ENCODE results near the gene DGKD.

The DGKD gene

DNA sequence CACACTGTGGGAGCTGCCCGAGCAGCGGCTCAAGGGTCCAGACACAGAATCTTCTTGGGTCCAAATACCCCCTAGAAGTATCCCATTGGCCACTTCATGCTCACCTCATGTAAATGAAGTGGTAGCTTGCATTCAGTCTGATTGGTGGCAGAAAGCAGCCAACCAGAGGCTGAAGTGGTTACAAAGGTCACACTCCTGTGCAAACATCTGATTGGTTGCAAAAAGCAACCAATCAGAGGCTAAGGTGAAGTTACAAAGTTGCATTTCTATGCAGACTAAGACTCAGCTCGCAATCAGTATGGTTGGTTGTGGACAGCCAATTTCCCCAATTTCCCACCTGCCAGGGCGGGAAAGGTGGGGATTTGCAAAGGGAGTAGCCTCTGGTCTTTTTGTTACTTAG lies 94.3 kb downstream of the DGKD start:
- peak; percentile 4 for DNase-seq

DNA sequence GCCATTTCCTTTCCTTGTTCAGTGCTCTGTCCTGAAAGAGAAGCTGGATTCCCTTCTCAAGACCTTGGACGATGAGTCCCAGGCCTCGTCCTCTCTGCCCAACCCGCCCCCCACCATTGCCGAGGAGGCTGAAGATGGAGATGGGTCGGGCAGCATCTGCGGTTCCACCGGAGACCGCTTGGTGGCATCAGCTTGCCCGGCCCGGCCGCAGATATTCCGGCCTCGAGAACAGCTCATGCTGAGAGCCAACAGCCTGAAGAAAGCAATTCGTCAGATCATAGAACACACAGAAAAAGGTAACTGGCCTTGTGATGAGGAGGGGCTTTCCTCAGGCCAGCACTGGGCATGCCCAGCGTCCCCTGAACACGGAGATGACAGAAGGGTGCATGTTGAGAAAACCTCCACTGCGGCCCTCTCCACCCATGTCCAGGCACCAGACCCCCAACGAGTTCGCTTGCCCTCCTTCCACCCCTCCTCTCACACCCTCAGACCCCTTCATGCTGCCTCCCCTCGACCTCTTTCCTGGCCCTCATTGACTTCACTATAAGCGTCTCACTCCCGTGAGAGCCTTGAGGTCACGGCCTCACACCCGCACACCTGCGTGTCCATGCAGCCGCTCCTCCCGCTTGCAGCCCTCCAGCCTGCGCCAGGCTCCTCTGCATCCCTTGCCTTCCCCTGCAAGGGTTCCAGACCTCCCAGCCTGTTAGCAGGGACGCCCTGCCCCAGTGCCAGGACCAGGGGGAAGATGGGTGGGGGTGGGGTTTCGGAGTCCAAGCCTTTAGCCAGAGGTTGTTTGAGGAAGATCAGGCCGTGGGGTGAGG lies 95.0 kb downstream of the DGKD start:
- peak; percentile 52 for DNase-seq

DNA sequence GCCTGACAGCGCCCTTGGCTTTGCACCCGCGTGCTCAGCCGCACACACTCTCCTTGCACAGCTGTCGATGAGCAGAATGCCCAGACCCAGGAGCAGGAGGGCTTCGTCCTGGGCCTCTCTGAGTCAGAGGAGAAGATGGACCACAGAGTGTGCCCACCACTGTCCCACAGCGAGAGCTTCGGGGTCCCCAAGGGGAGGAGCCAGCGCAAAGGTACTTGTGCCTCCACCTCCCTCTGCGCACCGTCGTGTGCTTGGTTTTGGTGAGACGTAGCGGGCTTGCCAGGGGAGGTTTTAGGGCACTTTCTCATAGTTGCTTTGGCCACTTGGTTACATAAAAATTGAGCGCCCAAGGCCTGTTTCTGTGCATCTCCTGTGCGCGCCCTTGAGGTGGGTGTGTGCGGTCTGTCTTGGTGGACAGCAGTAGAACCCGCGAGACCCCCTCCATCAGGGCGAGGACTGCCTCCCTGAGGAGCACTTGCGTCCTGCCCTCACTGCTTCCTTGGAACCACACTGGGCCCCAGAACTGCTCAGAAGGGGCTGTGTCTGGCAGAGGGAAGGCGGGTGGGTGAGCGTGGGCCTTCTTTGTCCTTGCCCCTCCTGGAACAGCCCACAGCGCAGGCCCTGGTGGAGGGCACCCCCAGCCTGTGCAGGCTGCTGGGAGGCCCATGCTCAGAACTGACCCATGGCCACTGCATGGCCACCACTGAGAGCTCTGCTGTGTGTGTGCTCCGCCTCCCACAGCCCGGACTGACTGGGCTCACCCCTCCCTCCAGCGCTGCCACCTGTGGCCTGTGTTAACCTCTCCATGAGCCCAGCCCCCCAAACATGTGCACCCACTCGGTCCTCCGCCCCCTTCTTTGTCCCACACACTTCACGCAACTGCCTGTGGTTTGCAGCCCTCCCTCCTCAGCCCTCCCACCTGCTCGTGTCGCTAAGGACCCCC lies 95.9 kb downstream of the DGKD start:
- peak; percentile 25 for DNase-seq

DNA sequence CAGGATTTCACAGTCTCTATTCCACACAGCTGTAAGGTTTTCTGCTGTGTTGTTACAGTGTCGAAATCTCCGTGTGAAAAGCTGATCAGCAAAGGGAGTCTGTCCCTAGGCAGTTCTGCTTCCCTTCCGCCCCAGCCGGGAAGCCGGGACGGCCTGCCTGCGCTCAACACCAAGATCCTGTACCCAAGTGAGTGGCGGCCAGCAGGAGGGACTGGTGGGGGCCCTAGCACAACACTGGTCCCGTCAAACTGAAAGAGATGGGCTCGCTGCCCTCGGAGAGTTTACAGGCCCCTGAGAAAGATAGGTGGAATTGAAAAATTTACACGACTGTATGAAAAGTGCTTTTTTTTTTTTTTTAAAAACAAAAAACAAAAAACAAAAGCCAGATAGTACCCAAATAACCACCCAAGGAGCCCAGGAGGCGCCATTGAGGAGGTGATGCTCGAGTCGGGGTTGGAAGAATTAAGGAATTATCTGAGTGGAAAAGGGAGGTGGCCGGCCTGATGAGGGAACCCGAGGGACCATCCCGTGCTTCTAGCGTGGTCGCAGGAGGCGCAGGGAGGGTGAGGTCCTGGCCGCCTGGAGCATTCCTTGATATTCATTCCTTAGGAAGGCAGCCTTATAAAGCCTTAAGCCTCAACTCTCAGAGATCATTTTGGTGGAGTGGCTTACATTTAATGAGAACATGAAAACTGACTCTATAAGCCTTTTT lies 96.7 kb downstream of the DGKD start:
- no peak for DNase-seq

DNA sequence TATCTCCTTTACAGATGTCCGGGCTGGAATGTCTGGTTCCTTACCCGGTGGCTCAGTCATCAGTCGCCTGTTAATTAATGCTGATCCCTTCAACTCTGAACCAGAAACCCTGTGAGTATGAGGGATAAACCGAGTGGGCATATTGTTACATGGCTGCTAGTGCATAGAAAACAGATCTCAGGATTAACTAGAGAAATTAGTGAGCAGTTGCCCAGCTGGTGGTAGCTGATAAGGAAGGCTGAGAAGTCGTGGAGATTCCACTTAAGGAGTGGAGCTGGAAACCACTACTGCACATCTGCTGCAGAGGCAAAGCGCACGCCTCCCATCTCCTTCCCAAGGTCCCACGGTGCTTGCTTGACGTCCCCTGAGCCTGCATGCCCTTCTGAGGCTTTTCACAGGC lies 97.7 kb downstream of the DGKD start:
- DNase-seq, result no peak

- no peak for DNase-seq
Measured at GRCh38 chr2:233453111-233453915, 99.0 kb downstream of the DGKD start.

- no peak for DNase-seq
Measured at GRCh38 chr2:233453916-233454315, 99.6 kb downstream of the DGKD start.

- DNase-seq, result no peak
Measured at GRCh38 chr2:233455006-233455405, 100.7 kb downstream of the DGKD start.

- DNase-seq, result no peak
Measured at GRCh38 chr2:233455491-233455890, 101.2 kb downstream of the DGKD start.

GRCh38 chr2:233456111-233456510 lies 101.8 kb downstream of the DGKD start:
- DNase-seq, result no peak

DNA sequence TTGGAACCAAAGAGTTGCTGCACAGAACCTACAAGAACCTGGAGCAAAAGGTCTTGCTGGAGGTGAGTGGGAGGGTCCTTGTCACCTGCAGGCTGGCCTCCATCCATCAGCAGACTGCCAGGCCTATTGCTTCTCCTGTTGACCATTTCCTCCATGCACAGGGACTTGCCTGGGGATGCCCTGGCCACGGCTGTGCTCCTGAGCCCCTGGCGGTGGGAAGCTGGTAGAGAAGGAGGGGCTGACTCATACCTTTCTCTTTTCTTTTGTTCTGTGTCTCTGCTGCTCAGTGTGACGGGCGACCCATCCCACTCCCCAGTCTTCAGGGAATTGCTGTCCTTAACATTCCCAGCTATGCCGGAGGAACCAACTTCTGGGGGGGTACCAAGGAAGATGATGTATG lies 102.6 kb downstream of the DGKD start:
- DNase-seq, result no peak

- no peak for DNase-seq
Measured at GRCh38 chr2:233457356-233457755, 103.1 kb downstream of the DGKD start.

- no peak for DNase-seq
Measured at GRCh38 chr2:233458031-233458610, 103.8 kb downstream of the DGKD start.

GRCh38 chr2:233458826-233459225 lies 104.5 kb downstream of the DGKD start:
- no peak for DNase-seq

- no peak for DNase-seq
Measured at GRCh38 chr2:233459426-233459825, 105.1 kb downstream of the DGKD start.

DNA sequence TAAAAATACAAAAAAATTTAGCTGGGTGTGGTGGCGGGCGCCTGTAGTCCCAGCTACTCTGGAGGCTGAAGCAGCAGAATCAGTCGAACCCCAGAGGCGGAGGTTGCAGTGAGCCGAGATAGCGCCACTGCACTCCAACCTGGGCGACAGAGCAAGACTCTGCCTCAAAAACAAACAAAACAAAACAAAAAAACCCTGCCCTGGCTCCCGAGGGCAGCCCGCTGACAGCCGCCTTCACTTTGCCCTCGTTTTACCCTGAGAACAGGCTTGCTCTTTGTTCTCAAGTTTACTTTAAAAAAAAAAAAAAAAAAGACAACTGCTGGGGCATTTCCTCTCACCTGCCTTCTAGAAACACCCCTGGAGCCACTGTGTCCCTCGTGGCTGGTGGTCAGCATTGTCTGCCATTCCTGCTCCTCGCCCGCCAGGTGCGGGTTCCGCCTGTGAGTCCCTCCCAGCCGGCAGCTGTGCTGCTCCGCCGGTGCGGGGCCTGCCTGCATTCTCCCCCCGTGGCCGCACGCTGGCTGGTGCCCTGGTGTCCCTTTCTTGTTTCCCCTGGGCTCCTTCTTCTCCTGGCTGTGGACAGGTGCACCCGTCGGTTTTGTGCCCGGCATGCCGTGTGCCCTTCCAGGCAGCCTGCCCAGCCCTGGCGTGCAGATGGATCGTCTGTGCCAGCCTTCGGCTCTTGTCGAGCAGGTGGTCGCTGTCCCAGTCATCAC lies 106.6 kb downstream of the DGKD start:
- DNase-seq, result peak; percentile 59

GRCh38 chr2:233461481-233461891 lies 107.2 kb downstream of the DGKD start:
- no peak for DNase-seq

- DNase-seq, result no peak
Measured at GRCh38 chr2:233462202-233462785, 108.0 kb downstream of the DGKD start.

- no peak for DNase-seq
Measured at GRCh38 chr2:233462826-233463470, 108.7 kb downstream of the DGKD start.

DNA sequence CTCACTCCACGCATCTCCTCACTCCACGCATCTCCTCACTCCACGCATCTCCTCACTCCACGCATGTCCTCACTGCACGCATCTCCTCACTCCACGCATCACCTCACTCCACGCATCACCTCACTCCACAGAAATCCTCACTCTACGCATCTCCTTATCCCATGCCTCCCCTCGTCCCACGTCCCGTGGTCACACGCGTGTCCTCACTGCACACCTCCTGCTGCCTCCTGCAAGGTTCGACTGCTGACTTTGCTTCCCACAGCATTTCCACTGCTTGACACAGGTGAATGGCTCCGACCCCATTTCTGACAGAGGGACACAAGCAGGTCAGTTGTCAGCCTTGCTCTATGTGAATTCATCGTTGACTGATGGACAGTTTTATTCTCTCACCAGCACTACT lies 109.3 kb downstream of the DGKD start:
- no peak for DNase-seq

Data from femur (tissue), 1 donor.